ENCODE measurements around the gene ADCY3. TPM values are rescaled to one million over a fixed set of nuclear protein-coding genes. Genes with fewer than 3 reads are reported as not detected.

ADCY3 gene
- total RNA-seq, 1 experiment from 2014 or later = 71.1 TPM

GRCh38 chr2:24824071-24824588 is 95.9 kb downstream of the ADCY3 start:
- intact Hi-C loops (cut with micrococcal nuclease) = no loop called here
- Histone ChIP-seq H3K27me3 (ENCODE audit: insufficient read depth, low read length) (no peaks in the 10 kb centered on the region), H3K27ac (ENCODE audit: low read depth, low read length) (no peak overlapping the region), H3K9ac (ENCODE audit: low read length) (no peak overlapping the region), H3K9me2 (ENCODE audit: insufficient read depth) (no peaks in the 10 kb centered on the region), H3K79me2 (ENCODE audit: insufficient read depth, low read length) (no peaks in the 10 kb centered on the region), H3K36me3 (ENCODE audit: control insufficient read depth in 1 of 2, insufficient read depth in 2 of 2, low read length in 2 of 2) (peaks cover 8 to 39% of the 10 kb centered on the region in 2 experiments; a peak in 2 of 4 replicates), H3K4me1 (ENCODE audit: control insufficient read depth in 1 of 2, insufficient read depth in 2 of 2, low read length in 2 of 2) (no peaks in the 10 kb centered on the region), H3K4me3 (replicated peaks in 1 of 2; ENCODE audit: low read depth in 1 of 2, low read length in 2 of 2) (no peak overlapping the region), H3K4me2 (ENCODE audit: low read length) (no peak overlapping the region), H3K9me3 (ENCODE audit: control insufficient read depth in 1 of 2, insufficient read depth in 1 of 2, low read depth in 1 of 2, low read length in 2 of 2) (no peaks in the 10 kb centered on the region), H2AFZ (ENCODE audit: low read depth, low read length, poor library complexity, severe bottlenecking) (no peak overlapping the region), H4K20me1 (ENCODE audit: insufficient read depth) (no peaks in the 10 kb centered on the region)
- DNase-seq (ENCODE audit: low read depth, low spot score) (no peak), ATAC-seq (no peak)
- CTCF ChIA-PET = interaction anchor here (0.9 kb wide), 1 partner anchor 14 kb away, joined by 3 read pairs; no protein-coding TSS in a partner anchor
- POLR2A ChIA-PET = no interaction called here
- no TSS peak for BruUV-seq (replicated peaks)
- RAD21 ChIA-PET (ENCODE audit: low non-redundant PET in 1 of 2, low total read pairs in 2 of 2, uncharacterized antibody in 2 of 2, unreplicated experiment in 2 of 2) = no interaction called here
- TF ChIP-seq ZFX (IDR thresholded peaks at IDR 0.05) (no peak), ZNF274 (IDR thresholded peaks at IDR 0.05; ENCODE audit: low read depth, low read length) (no peak), CBX3 (IDR thresholded peaks at IDR 0.05; ENCODE audit: low read depth) (no peak), MAX (IDR thresholded peaks at IDR 0.05) (no peak), JUND (IDR thresholded peaks at IDR 0.05) (no peak), YY1 (IDR thresholded peaks at IDR 0.05; ENCODE audit: extremely low read depth, insufficient replicate concordance, low read depth, low read length) (no peak), EZH2phosphoT487 (IDR thresholded peaks at IDR 0.05; ENCODE audit: borderline replicate concordance) (no peak), SIN3A (IDR thresholded peaks at IDR 0.05; ENCODE audit: low read depth) (no peak), ELF1 (IDR thresholded peaks at IDR 0.05; ENCODE audit: borderline replicate concordance, low read depth) (no peak), POLR2AphosphoS5 (IDR thresholded peaks at IDR 0.05; ENCODE audit: low read depth, low read length) (no peak), TCF7L2 (IDR thresholded peaks at IDR 0.05; ENCODE audit: borderline replicate concordance, extremely low read depth, insufficient read depth, insufficient read length) (no peak), SRF (IDR thresholded peaks at IDR 0.05; ENCODE audit: low read depth) (no peak), SP1 (IDR thresholded peaks at IDR 0.05; ENCODE audit: low read depth) (no peak), ATF3 (IDR thresholded peaks at IDR 0.05) (no peak), CEBPB (IDR thresholded peaks at IDR 0.05; ENCODE audit: low read depth) (no peak), POLR2A (IDR thresholded peaks at IDR 0.05; ENCODE audit: borderline replicate concordance, extremely low read depth, insufficient read depth, insufficient read length) (no peak), EZH2 (IDR thresholded peaks at IDR 0.05) (no peak)

All from HCT116 (cell line).